Kidney (tissue), 22 donors: ENCODE data around the gene DEUP1. TPM values are rescaled to one million over a fixed set of nuclear protein-coding genes. Genes with fewer than 3 reads are reported as not detected.

ENCODE experiments used
- DNase-seq, 5 donors: peaks; one replicate each; pipeline ENCODE4 v3.0.0-alpha.2; 2013 to 2020
- FAIRE-seq: peaks from 2 replicates; lab custom pipeline; 2012; peaks lifted over from hg19 to GRCh38; lab: Jason Lieb, UNC
- H3K27ac ChIP-seq, 2 donors: one replicate each; pipeline ENCODE4 v1.7.0; 2013; ENCODE audit warnings: low read depth in 2 of 2, low read length in 2 of 2, inconsistent platforms in 1 of 2
- H3K27me3 ChIP-seq: one replicate; pipeline ENCODE4 v1.7.1; 2013; ENCODE audit warnings: low read length, inconsistent platforms; ENCODE audit not compliant: control insufficient read depth, insufficient read depth
- H3K36me3 ChIP-seq, 3 donors: one replicate each; pipeline versions ENCODE4 v1.7.0 to v1.7.1; 2013; ENCODE audit warnings: low read length in 3 of 3, control low read depth in 1 of 3, inconsistent platforms in 1 of 3; ENCODE audit not compliant: insufficient read depth in 3 of 3, control insufficient read depth in 2 of 3
- H3K4me1 ChIP-seq, 3 donors: one replicate each; pipeline versions ENCODE4 v1.7.0 to v1.7.1; 2013; ENCODE audit warnings: low read length in 3 of 3, inconsistent platforms in 1 of 3, low read depth in 1 of 3; ENCODE audit not compliant: control insufficient read depth in 2 of 3, insufficient read depth in 2 of 3
- H3K4me3 ChIP-seq, 3 donors: one replicate each; pipeline versions ENCODE4 v1.7.0 to v1.8.1; 2013; ENCODE audit warnings: low read length in 3 of 3, control low read depth in 1 of 3, inconsistent platforms in 1 of 3
- H3K9ac ChIP-seq, 3 donors: one replicate each; pipeline versions ENCODE4 v1.7.0 to v1.7.1; 2013; ENCODE audit warnings: low read length in 3 of 3, control low read depth in 1 of 3, inconsistent platforms in 1 of 3
- H3K9me3 ChIP-seq, 3 donors: one replicate each; pipeline versions ENCODE4 v1.7.0 to v1.7.1; 2013; ENCODE audit warnings: low read length in 3 of 3, control low read depth in 1 of 3, inconsistent platforms in 1 of 3; ENCODE audit not compliant: control insufficient read depth in 2 of 3, insufficient read depth in 1 of 3
- intact Hi-C: fragments of 100-400 bp; cut with DNase I; formaldehyde crosslinking; loops from one replicate; pipeline ENCODE4 v1.11.1; 2022
- long read RNA-seq, 10 donors: library from polyadenylated mRNA in 1 of 10; unstranded in 1 of 10; transcript quantifications; one replicate each; pipeline ENCODE4 v2.0.0 and lab custom pipeline, GENCODE V29; 2021 to 2026
- polyA plus RNA-seq: library from polyadenylated mRNA; stranded (reverse); fragments of 350-450 nt; fragmentation: Illumina TruSeq; extraction: RNeasy Lipid Tissue Mini Kit (QIAGEN cat#74804); gene quantifications from one replicate; pipeline ENCODE4 v1.2.3, GENCODE V29; 2014; ENCODE audit warnings: low read depth, low replicate concordance; ENCODE audit not compliant: insufficient read depth
- total RNA-seq: library from RNA; stranded (reverse); fragmentation: NEBNext Ultra II Directional; extraction: Animal tissue kit (Norgen Biotek cat#: 25700); gene quantifications from one replicate; pipeline ENCODE4 v1.2.1, GENCODE V29; 2021
- TF ChIP-seq, protein P1 (sequence below): IDR thresholded peaks from 3 replicates; pipeline ENCODE4 v1.5.1; 2012; ENCODE audit warnings: mild to moderate bottlenecking, moderate library complexity, borderline replicate concordance; ENCODE audit not compliant: insufficient read depth; ENCODE audit errors: extremely low read depth
- donor health status: control.
- donor health status: control.
- donor health status: control.
- donor health status: control.
- donor health status: control.
- donor health status: DM: yes; HTN: yes; CAD: no.
- donor health status: Normal renal cell carcinoma (clear cell type).

DEUP1 gene
- total RNA-seq, result 0.57 TPM
- 0.88 TPM for polyA plus RNA-seq
- long read RNA-seq, donor 1, result 0 reads
- long read RNA-seq, donor 2, result 0 reads
- long read RNA-seq, donor 3, result 0 reads
- long read RNA-seq, donor 4, partial matches to known transcripts, result 0 of 14 reads
- long read RNA-seq, donor 4, other reads (novel, unspliced or antisense), result 14 of 14 reads
- long read RNA-seq, donor 5, result 0 reads
- long read RNA-seq, donor 6, result 0 reads
- long read RNA-seq, donor 7, result 0 reads
- long read RNA-seq, donor 8, result 0 reads
- long read RNA-seq, donor 9, result 0 reads
- long read RNA-seq, donor 10, result 0 reads

- no peaks in the 10 kb centered on the region for H3K36me3 ChIP-seq
- FAIRE-seq (no peak), DNase-seq (peak; percentile 81 to 90 (median 84))
- peaks cover 0 to 2% (median 0%) of the 10 kb centered on the region in 3 donors for H3K4me1 ChIP-seq
- H3K9me3 ChIP-seq, result no peaks in the 10 kb centered on the region
- no peaks in the 10 kb centered on the region for H3K27me3 ChIP-seq
- intact Hi-C loops, result no loop called here
- H3K4me3 ChIP-seq, result peak within 1 kb of the TSS; percentile 28 to 58 (median 45)
- TF ChIP-seq, protein P1, sequence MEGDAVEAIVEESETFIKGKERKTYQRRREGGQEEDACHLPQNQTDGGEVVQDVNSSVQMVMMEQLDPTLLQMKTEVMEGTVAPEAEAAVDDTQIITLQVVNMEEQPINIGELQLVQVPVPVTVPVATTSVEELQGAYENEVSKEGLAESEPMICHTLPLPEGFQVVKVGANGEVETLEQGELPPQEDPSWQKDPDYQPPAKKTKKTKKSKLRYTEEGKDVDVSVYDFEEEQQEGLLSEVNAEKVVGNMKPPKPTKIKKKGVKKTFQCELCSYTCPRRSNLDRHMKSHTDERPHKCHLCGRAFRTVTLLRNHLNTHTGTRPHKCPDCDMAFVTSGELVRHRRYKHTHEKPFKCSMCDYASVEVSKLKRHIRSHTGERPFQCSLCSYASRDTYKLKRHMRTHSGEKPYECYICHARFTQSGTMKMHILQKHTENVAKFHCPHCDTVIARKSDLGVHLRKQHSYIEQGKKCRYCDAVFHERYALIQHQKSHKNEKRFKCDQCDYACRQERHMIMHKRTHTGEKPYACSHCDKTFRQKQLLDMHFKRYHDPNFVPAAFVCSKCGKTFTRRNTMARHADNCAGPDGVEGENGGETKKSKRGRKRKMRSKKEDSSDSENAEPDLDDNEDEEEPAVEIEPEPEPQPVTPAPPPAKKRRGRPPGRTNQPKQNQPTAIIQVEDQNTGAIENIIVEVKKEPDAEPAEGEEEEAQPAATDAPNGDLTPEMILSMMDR, result no peak
- H3K27ac ChIP-seq, result no peak within 1 kb of the TSS
- peak within 1 kb of the TSS in 1 of 3 donors; percentile 16 for H3K9ac ChIP-seq
Observed at GRCh38 chr11:93330446-93330984, at the start of gene DEUP1. TSS of gene DEUP1 (plus strand) at chr11:93330742. CDS start at chr11:93332260, 1,518 bp downstream.

GRCh38 chr11:93285430-93285829 is 45.1 kb upstream of the DEUP1 start:
- TF ChIP-seq, protein P1, result no peak
- intact Hi-C loops, result no loop called here
- Histone ChIP-seq H3K9me3 (no peaks in the 10 kb centered on the region), H3K4me3 (no peak overlapping the region), H3K4me1 (no peaks in the 10 kb centered on the region), H3K27ac (no peak overlapping the region), H3K36me3 (no peaks in the 10 kb centered on the region), H3K9ac (no peak overlapping the region), H3K27me3 (no peaks in the 10 kb centered on the region)
- DNase-seq (no peak), FAIRE-seq (no peak)

DNA sequence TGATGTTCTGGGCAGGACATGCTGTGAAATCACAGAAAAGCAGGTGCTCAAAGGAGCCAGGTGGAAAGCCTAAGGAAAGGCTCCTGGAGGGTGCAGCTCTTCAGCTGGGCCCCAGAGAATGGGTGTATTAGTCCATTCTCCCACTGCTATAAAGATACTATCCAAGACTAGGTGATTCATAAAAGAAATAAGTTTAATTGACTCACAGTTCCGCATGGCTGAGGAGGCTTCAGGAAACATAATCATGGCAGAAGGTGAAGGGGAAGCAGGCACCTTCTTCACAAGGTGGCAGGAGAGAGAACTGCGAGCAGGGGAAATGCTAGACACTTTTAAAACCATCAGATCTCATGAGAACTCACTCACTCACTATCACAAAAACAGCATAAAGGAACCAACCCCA is 43.1 kb upstream of the DEUP1 start:
- TF ChIP-seq, protein P1, result no peak
- Histone ChIP-seq H3K27me3 (no peaks in the 10 kb centered on the region), H3K9me3 (no peaks in the 10 kb centered on the region), H3K9ac (no peak overlapping the region), H3K27ac (no peak overlapping the region), H3K4me3 (no peak overlapping the region), H3K4me1 (no peaks in the 10 kb centered on the region), H3K36me3 (no peaks in the 10 kb centered on the region)
- intact Hi-C loops, result no loop called here
- no peak for DNase-seq
- no peak for FAIRE-seq
